OCI-LY3 (cell line): Measurements from ENCODE around the gene MOV10.

Experiments used
- EZH2phosphoT487 ChIP-seq: fragments of 200-600 bp; shearing (Covaris generic); IDR thresholded peaks from 2 replicates; pipeline ENCODE4 v1.6.1; 2018; ENCODE audit warnings: antibody characterized with exemption, mixed run types, low read depth
- TF ChIP-seq, protein P1 (sequence below): fragments of 200-600, 300-600 bp; sonication (generic); IDR thresholded peaks from 2 replicates; pipeline ENCODE4 v1.5.1; 2014; ENCODE audit warnings: antibody characterized with exemption, low read length, low read depth

DNA sequence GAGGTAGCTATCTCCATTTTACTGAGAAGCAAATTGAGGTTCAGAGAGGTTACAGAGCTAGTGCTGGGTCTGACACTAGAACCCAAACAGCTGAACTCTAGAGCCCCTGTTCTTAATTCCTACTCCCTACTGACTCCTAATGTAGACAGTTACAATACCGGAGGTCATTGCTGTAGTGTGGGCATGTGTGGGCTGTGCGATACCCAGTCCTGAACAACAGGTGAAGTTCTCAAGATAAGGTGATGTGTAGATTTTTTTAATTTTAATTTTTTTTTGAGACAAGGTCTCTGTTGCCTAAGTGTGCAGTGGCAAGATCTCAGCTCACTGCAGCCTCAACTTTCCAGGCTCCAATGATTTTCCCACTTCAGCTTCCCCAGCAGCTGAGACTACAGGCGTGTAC is 34.0 kb downstream of the MOV10 start:
- TF ChIP-seq, protein P1, sequence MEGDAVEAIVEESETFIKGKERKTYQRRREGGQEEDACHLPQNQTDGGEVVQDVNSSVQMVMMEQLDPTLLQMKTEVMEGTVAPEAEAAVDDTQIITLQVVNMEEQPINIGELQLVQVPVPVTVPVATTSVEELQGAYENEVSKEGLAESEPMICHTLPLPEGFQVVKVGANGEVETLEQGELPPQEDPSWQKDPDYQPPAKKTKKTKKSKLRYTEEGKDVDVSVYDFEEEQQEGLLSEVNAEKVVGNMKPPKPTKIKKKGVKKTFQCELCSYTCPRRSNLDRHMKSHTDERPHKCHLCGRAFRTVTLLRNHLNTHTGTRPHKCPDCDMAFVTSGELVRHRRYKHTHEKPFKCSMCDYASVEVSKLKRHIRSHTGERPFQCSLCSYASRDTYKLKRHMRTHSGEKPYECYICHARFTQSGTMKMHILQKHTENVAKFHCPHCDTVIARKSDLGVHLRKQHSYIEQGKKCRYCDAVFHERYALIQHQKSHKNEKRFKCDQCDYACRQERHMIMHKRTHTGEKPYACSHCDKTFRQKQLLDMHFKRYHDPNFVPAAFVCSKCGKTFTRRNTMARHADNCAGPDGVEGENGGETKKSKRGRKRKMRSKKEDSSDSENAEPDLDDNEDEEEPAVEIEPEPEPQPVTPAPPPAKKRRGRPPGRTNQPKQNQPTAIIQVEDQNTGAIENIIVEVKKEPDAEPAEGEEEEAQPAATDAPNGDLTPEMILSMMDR: no peak
- TF ChIP-seq EZH2phosphoT487: no peak
